ENCODE results near the gene XIRP2. TPM values are rescaled to one million over a fixed set of nuclear protein-coding genes. Genes with fewer than 3 reads are reported as not detected.

Gene XIRP2
- total and polyA plus RNA-seq, 2 of the 8 experiments (the other 6 are each of a cell fraction or from before 2014, with no cell fraction given) = 0.11 TPM; not detected in 1

GRCh38 chr2:167271932-167272331 lies 383.7 kb downstream of the XIRP2 start:
- TF ChIP-seq JUND (IDR thresholded peaks at IDR 0.05; ENCODE audit: low read length) (peak; percentile 57), RBBP5 (IDR thresholded peaks at IDR 0.05; ENCODE audit: borderline replicate concordance, low read depth, low read length) (no peak)
- FAIRE-seq (no peak), DNase-seq (ENCODE audit: low read depth in 1 of 2, low spot score in 2 of 2) (no peak)
- H3K18ac ChIP-seq (ENCODE audit: extremely low read depth, low read length) = no peak overlapping the region
- H3K79me2 ChIP-seq (ENCODE audit: control insufficient read depth in 1 of 2, insufficient read depth in 2 of 2, low read length in 2 of 2) = no peaks in the 10 kb centered on the region
- no peak overlapping the region for H3K27ac ChIP-seq (ENCODE audit: low read depth, low read length)
- no peak overlapping the region for H2BK20ac ChIP-seq (ENCODE audit: low read length)
- no peak overlapping the region for H3K56ac ChIP-seq (replicated peaks; ENCODE audit: insufficient read length, low read depth, low read length)
- no peaks in the 10 kb centered on the region for H3K23me2 ChIP-seq (ENCODE audit: low read depth, low read length)
- H2AFZ ChIP-seq (ENCODE audit: low read length) = no peak overlapping the region
- H4K8ac ChIP-seq (ENCODE audit: extremely low read depth, insufficient read depth, low read length) = no peak overlapping the region
- H3K9ac ChIP-seq (replicated peaks in 1 of 4; ENCODE audit: extremely low read depth in 1 of 4, low read depth in 3 of 4, low read length in 3 of 4) = no peak overlapping the region
- H2BK120ac ChIP-seq (replicated peaks; ENCODE audit: low read depth, low read length) = peak overlapping the region; percentile 44
- POLR2A ChIA-PET (ENCODE audit: partially characterized antibody) = interaction anchor here (0.6 kb wide), 1 partner anchor 154 kb away, joined by 3 read pairs; no protein-coding TSS in a partner anchor
- no peak overlapping the region for H3K4ac ChIP-seq (replicated peaks; ENCODE audit: insufficient read length, low read depth, low read length)
- H3K9me3 ChIP-seq (ENCODE audit: insufficient read depth in 2 of 2, low read depth in 1 of 2, low read length in 1 of 2) = peaks cover 18 to 21% of the 10 kb centered on the region in 2 experiments
- no peak overlapping the region for H3K23ac ChIP-seq (ENCODE audit: insufficient read length)
- CTCF ChIA-PET (ENCODE audit: partially characterized antibody) = interaction anchor here (1.1 to 1.8 kb wide), 4 partner anchors 8 to 430 kb away, joined by 3 to 6 read pairs (median 4); no protein-coding TSS in a partner anchor
- no peaks in the 10 kb centered on the region for H3K79me1 ChIP-seq (ENCODE audit: low read depth, low read length)
- 64% methylated on average over 3 of the region's 3 CpGs; no CpG with 5 or more reads in 1 of the 2 experiments for WGBS, 2 experiments (ENCODE audit: extremely low coverage in 1 of 2, insufficient coverage in 1 of 2, insufficient read length in 1 of 2, insufficient replicate concordance in 2 of 2, low coverage in 1 of 2, low lambda C conversion rate in 2 of 2, missing lambda C conversion rate in 1 of 2)
- no peak overlapping the region for H2BK15ac ChIP-seq (ENCODE audit: low read length)
- no peak overlapping the region for H4K5ac ChIP-seq (ENCODE audit: insufficient read length, low read depth, low read length)
- H2BK12ac ChIP-seq (ENCODE audit: low read depth, low read length) = no peak overlapping the region
- H3K4me3 ChIP-seq (ENCODE audit: extremely low read depth in 1 of 4, insufficient read depth in 2 of 4, low read depth in 3 of 4, low read length in 4 of 4) = no peak overlapping the region
- H2AK5ac ChIP-seq (ENCODE audit: low read depth, low read length) = no peak overlapping the region
- no peaks in the 10 kb centered on the region for H3K27me3 ChIP-seq (replicated peaks in 1 of 4; ENCODE audit: control insufficient read depth in 3 of 4, extremely low read depth in 1 of 4, insufficient read depth in 3 of 4, low read length in 3 of 4)
- no peak overlapping the region for H3K4me2 ChIP-seq (ENCODE audit: insufficient read depth in 1 of 2, low read depth in 2 of 2, low read length in 2 of 2)
- H4K20me1 ChIP-seq (replicated peaks in 1 of 2; ENCODE audit: control insufficient read depth in 1 of 2, insufficient read depth in 2 of 2, low read length in 2 of 2) = no peaks in the 10 kb centered on the region
- H2BK5ac ChIP-seq (ENCODE audit: low read depth, low read length) = 0 out of 2 replicates have a peak overlapping the region, but pooled peaks have one; percentile 18
- no peak overlapping the region for H3K14ac ChIP-seq (ENCODE audit: insufficient read length)
- H4K91ac ChIP-seq (replicated peaks; ENCODE audit: insufficient read length, low read length) = peak overlapping the region; percentile 25
- peaks cover 0 to 17% (median 5%) of the 10 kb centered on the region in 4 experiments; a peak in 5 of 7 replicates for H3K4me1 ChIP-seq (replicated peaks in 1 of 4; ENCODE audit: control insufficient read depth in 3 of 4, insufficient read depth in 4 of 4, low read length in 3 of 4)
- H3K36me3 ChIP-seq (ENCODE audit: control insufficient read depth in 2 of 4, insufficient read depth in 4 of 4, low read length in 3 of 4) = peaks cover 0 to 7% (median 2%) of the 10 kb centered on the region in 4 experiments; a peak in 3 of 8 replicates

Measured in H1 (cell line).